Vagina (tissue), 2 donors: ENCODE data around the gene CDC27. TPM values are rescaled to one million over a fixed set of nuclear protein-coding genes. Genes with fewer than 3 reads are reported as not detected.
"Not testable (repeated sequence)": the region's sequence is repeated elsewhere in the genome, so short reads cannot be mapped to it uniquely, and the experiment has no call there.

Experiments used
- DNase-seq, 2 donors: peaks; one replicate each; pipeline ENCODE4 v3.0.0-alpha.2; 2017; ENCODE audit errors: extremely low spot score in 2 of 2
- H3K27ac ChIP-seq: fragments of 200-600 bp; sonication (generic); one replicate; pipeline ENCODE4 v1.5.1; 2019
- H3K27me3 ChIP-seq: fragments of 200-600 bp; sonication (generic); one replicate; pipeline ENCODE4 v1.5.1; 2019
- H3K36me3 ChIP-seq, 2 donors: fragments of 200-600 bp; sonication (generic); one replicate each; pipeline ENCODE4 v1.5.1; 2017 to 2019
- H3K4me1 ChIP-seq: fragments of 200-600 bp; sonication (generic); one replicate; pipeline ENCODE4 v1.5.1; 2019
- H3K4me3 ChIP-seq, 2 donors: fragments of 200-600 bp; sonication (generic); 1 replicate in 1 of 2; 2 replicates in 1 of 2; pipeline ENCODE4 v1.5.1; 2016 to 2019
- H3K9me3 ChIP-seq: fragments of 200-600 bp; sonication (generic); one replicate; pipeline ENCODE4 v1.5.1; 2019
- CTCF ChIP-seq, 3 experiments: fragments of 450-650 bp in 2 of 3; fragments of 200-600 bp in 1 of 3; sonication (generic) in 1 of 3; IDR thresholded peaks; one replicate each; pipeline ENCODE4 v1.5.1; 2017 to 2019; ENCODE audit warnings: antibody characterized with exemption in 3 of 3, mild to moderate bottlenecking in 2 of 3, moderate library complexity in 2 of 3
- POLR2A ChIP-seq, 2 donors: fragments of 450-650 bp; IDR thresholded peaks; one replicate each; pipeline ENCODE4 v1.6.1; 2017; ENCODE audit warnings: antibody characterized with exemption in 2 of 2, mild to moderate bottlenecking in 2 of 2, moderate library complexity in 2 of 2
- POLR2AphosphoS5 ChIP-seq, 2 donors: sonication (generic); formaldehyde crosslinking; IDR thresholded peaks; one replicate each; pipeline ENCODE4 v1.9.0; 2017; ENCODE audit warnings: antibody characterized with exemption in 2 of 2, mild to moderate bottlenecking in 2 of 2, low read depth in 1 of 2; ENCODE audit not compliant: insufficient read depth in 1 of 2
- intact Hi-C: fragments of 100-400 bp; cut with DNase I; formaldehyde crosslinking; loops from one replicate; pipeline ENCODE4 v1.15.1; 2023
- total RNA-seq: library from RNA; depleted of rRNA; stranded (reverse); fragments of >200 nt; gene quantifications from one replicate; pipeline ENCODE4 v1.2.3, GENCODE V29; 2016

The CDC27 gene
- total RNA-seq, 1 donor from 2014 or later: 91.1 TPM

- no peak overlapping the region for H3K4me3 ChIP-seq
- no peaks in the 10 kb centered on the region for H3K27me3 ChIP-seq
- no peaks in the 10 kb centered on the region for H3K9me3 ChIP-seq
- H3K27ac ChIP-seq: peak overlapping the region; percentile 83
- TF ChIP-seq POLR2AphosphoS5 (IDR thresholded peaks at IDR 0.05; ENCODE audit: insufficient read depth in 1 of 2, low read depth in 1 of 2) (no peak), POLR2A (IDR thresholded peaks at IDR 0.05) (no peak), CTCF (IDR thresholded peaks at IDR 0.05) (no peak)
- no peak for DNase-seq
- H3K36me3 ChIP-seq: no peaks in the 10 kb centered on the region
- H3K4me1 ChIP-seq: peaks cover 31% of the 10 kb centered on the region
- intact Hi-C loops: no loop called here
Measured at GRCh38 chr17:47224966-47225365, 35.9 kb upstream of the CDC27 start.

- H3K36me3 ChIP-seq, H3K9me3 ChIP-seq, H3K27me3 ChIP-seq, H3K4me3 ChIP-seq, intact Hi-C loops, DNase-seq: not testable (repeated sequence)
- H3K27ac ChIP-seq: peak overlapping the region; percentile 83
- peaks cover 31% of the 10 kb centered on the region for H3K4me1 ChIP-seq
Measured at GRCh38 chr17:47224077-47224476, 35.0 kb upstream of the CDC27 start.

- DNase-seq: no peak
- TF ChIP-seq POLR2A (IDR thresholded peaks at IDR 0.05) (no peak), POLR2AphosphoS5 (IDR thresholded peaks at IDR 0.05; ENCODE audit: insufficient read depth in 1 of 2, low read depth in 1 of 2) (no peak), CTCF (IDR thresholded peaks at IDR 0.05) (no peak)
- Histone ChIP-seq H3K4me1 (peaks cover 31% of the 10 kb centered on the region), H3K27me3 (no peaks in the 10 kb centered on the region), H3K27ac (peak overlapping the region; percentile 83), H3K9me3 (no peaks in the 10 kb centered on the region), H3K4me3 (no peak overlapping the region), H3K36me3 (no peaks in the 10 kb centered on the region)
- intact Hi-C loops: no loop called here
Measured at GRCh38 chr17:47223460-47223859, 34.4 kb upstream of the CDC27 start.

GRCh38 chr17:47223007-47223406 lies 33.9 kb upstream of the CDC27 start:
- peaks cover 31% of the 10 kb centered on the region for H3K4me1 ChIP-seq
- intact Hi-C loops: no loop called here
- DNase-seq: no peak
- no peaks in the 10 kb centered on the region for H3K36me3 ChIP-seq
- TF ChIP-seq POLR2A (IDR thresholded peaks at IDR 0.05): no peak
- no peak for TF ChIP-seq POLR2AphosphoS5 (IDR thresholded peaks at IDR 0.05; ENCODE audit: insufficient read depth in 1 of 2, low read depth in 1 of 2)
- TF ChIP-seq CTCF (IDR thresholded peaks at IDR 0.05): no peak
- H3K4me3 ChIP-seq: no peak overlapping the region
- no peaks in the 10 kb centered on the region for H3K9me3 ChIP-seq
- peak overlapping the region; percentile 83 for H3K27ac ChIP-seq
- H3K27me3 ChIP-seq: no peaks in the 10 kb centered on the region

GRCh38 chr17:47222047-47222446 lies 33.0 kb upstream of the CDC27 start:
- no peak for DNase-seq
- TF ChIP-seq POLR2AphosphoS5 (IDR thresholded peaks at IDR 0.05; ENCODE audit: insufficient read depth in 1 of 2, low read depth in 1 of 2) (no peak), POLR2A (IDR thresholded peaks at IDR 0.05) (no peak), CTCF (IDR thresholded peaks at IDR 0.05) (no peak)
- H3K36me3 ChIP-seq: no peaks in the 10 kb centered on the region
- peaks cover 31% of the 10 kb centered on the region for H3K4me1 ChIP-seq
- no peaks in the 10 kb centered on the region for H3K27me3 ChIP-seq
- intact Hi-C loops: no loop called here
- H3K27ac ChIP-seq: no peak overlapping the region
- H3K4me3 ChIP-seq: no peak overlapping the region
- no peaks in the 10 kb centered on the region for H3K9me3 ChIP-seq

- no peak overlapping the region for H3K27ac ChIP-seq
- no peak overlapping the region for H3K4me3 ChIP-seq
- H3K27me3 ChIP-seq: no peaks in the 10 kb centered on the region
- no peaks in the 10 kb centered on the region for H3K36me3 ChIP-seq
- peaks cover 27% of the 10 kb centered on the region for H3K4me1 ChIP-seq
- no peaks in the 10 kb centered on the region for H3K9me3 ChIP-seq
- DNase-seq: no peak
- no peak for TF ChIP-seq CTCF (IDR thresholded peaks at IDR 0.05)
- no peak for TF ChIP-seq POLR2AphosphoS5 (IDR thresholded peaks at IDR 0.05; ENCODE audit: insufficient read depth in 1 of 2, low read depth in 1 of 2)
- no peak for TF ChIP-seq POLR2A (IDR thresholded peaks at IDR 0.05)
- intact Hi-C loops: no loop called here
Measured at GRCh38 chr17:47221154-47221553, 32.1 kb upstream of the CDC27 start.
